ENCODE data around the gene IFIT1B.
"Not testable (repeated sequence)": the region's sequence is repeated elsewhere in the genome, so short reads cannot be mapped to it uniquely, and the experiment has no call there.

IFIT1B gene, protein sequence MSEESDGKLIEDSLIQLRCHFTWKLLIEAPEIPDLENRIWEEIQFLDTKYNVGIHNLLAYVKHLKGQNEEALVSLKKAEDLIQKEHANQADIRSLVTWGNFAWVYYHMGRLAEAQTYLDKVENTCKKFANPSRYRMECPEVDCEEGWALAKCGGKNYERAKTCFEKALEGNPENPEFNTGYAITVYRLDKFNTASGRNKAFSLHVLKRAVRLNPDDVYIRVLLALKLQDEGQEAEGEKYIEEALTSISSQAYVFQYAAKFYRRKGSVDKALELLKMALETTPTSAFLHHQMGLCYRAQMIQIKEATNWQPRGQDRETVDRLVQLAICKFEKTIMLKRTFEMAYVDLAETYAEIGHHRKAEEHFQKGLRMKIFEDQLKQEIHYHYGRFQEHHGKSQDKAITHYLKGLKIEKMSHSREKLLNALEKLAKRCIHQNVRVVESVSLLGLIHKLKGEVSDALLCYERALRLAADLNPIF

DNA sequence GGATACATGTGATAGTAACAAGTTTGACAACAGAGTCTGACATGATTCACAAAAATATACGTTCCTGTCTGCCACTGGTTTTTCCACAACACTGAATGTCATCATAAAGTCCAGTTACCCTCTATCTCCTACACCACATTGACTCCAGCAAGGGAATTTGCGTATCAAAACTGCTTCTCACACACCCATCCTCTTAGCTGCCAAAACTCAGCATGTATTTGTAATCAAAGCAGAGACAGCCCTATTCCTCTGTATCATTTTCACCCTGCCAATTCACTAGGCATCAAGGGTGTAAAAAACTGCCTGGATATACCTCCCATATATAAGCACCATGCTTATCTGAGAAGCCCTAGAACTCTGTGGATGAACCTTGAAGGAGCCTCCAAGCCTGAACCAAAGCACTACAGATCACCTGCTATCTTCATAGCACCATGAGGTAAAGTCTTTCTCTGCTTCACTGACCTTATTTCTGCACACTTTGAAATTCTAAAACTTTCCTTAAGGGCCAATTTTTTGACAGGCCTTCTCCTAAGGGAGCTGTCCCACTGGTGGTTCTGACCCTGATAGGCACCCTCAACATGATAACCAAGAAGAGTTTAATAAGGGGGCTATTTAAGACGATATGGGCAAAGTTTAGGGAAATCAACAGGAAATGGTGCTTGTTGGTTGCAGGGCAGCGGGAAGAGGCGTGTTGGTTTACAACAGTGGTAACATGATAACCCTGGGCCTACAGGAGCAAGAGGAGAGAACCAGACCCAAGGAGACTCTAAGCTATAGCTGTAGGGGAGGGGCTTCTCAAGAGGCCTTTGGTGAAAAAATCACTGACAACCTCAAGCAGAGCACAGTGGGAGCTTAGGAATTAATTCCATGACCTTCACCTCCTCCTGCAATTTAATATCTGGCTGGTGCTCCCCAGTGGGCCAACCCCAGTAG lies at the start of gene IFIT1B:
Gene IFIT1B, plus strand, starts transcription at position 352 of the 933 bp plus-strand sequence. Its CDS starts 80 bp downstream, at position 432.
- DNase-seq: no peak

GRCh38 chr10:89329151-89329550 lies 48.7 kb upstream of the IFIT1B start:
- DNase-seq: no peak

GRCh38 chr10:89330014-89330413 lies 47.8 kb upstream of the IFIT1B start:
- not testable (repeated sequence) for DNase-seq

- DNase-seq: no peak
These were observed 47.2 kb upstream of the IFIT1B start for GRCh38 chr10:89330537-89331212.

GRCh38 chr10:89331487-89332122 lies 46.3 kb upstream of the IFIT1B start:
- not testable (repeated sequence) for DNase-seq

- no peak for DNase-seq
These were observed 45.7 kb upstream of the IFIT1B start for GRCh38 chr10:89332123-89332633.

GRCh38 chr10:89335226-89335625 lies 42.6 kb upstream of the IFIT1B start:
- DNase-seq: no peak

DNA sequence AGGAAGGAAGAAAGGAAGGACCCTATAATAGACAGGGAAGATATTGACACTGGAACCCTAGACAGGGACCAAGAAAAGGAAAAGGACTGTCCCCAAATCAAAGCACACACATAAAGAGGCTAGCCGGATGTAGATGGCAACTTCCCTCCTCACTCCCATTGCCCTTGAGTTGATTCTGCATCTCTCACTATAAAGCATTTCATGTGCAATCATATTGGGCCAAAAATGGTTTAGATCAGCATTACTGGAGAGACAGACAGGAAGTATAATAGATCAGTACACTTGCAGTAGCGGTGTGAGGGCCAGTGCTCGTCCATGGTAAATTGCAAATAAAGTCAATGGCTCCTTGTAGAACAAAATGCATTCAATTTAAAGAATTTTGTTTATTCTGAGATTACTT lies 41.6 kb upstream of the IFIT1B start:
- DNase-seq: no peak

DNA sequence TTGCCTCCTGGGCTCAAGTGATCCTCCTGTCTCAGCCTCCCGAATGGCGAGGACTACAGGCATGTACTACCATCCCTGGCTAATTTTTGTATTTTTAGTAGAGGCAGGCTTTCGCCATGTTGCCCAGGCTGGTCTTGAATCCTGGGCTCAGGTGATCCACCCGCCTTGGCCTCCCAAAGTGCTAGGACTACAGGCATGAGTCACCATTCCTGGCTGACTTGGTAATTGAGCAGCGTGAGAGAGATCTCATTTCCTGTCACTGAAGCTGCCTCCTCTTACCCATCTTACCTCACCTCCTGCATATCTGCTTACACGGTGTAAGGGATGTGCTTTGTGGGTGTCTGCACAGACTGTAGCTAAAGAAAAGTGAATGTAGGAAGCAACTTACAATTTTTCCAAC lies 40.4 kb upstream of the IFIT1B start:
- DNase-seq: peak; percentile 38

DNA sequence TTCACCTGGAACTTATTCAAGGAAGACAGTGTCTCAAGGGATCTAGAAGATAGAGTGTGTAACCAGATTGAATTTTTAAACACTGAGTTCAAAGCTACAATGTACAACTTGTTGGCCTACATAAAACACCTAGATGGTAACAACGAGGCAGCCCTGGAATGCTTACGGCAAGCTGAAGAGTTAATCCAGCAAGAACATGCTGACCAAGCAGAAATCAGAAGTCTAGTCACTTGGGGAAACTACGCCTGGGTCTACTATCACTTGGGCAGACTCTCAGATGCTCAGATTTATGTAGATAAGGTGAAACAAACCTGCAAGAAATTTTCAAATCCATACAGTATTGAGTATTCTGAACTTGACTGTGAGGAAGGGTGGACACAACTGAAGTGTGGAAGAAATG lies 39.1 kb upstream of the IFIT1B start:
- no peak for DNase-seq

DNA sequence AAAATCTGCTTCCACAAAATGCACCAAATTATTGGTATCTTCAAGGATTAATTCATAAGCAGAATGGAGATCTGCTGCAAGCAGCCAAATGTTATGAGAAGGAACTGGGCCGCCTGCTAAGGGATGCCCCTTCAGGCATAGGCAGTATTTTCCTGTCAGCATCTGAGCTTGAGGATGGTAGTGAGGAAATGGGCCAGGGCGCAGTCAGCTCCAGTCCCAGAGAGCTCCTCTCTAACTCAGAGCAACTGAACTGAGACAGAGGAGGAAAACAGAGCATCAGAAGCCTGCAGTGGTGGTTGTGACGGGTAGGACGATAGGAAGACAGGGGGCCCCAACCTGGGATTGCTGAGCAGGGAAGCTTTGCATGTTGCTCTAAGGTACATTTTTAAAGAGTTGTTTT lies 38.0 kb upstream of the IFIT1B start:
- DNase-seq: no peak

DNA sequence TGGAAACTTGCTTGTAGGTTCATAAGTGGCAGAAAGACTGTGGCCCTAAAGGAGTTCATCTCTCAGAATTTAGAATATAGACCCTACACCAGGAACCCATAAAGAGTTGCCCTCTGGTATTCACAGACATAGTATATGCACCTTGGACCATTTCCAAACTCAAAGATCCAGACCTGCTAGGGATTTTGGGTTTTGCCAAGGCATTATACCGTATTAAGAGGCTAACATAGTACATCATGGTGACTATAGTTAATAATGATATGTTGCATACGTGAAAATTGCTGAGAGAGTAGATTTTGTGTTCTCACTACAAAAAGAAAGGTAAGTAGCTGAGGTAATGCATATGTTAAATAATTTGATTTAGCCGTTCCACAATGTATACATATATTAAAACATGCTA lies 36.2 kb upstream of the IFIT1B start:
- DNase-seq: no peak

- no peak for DNase-seq
These were observed 35.5 kb upstream of the IFIT1B start for GRCh38 chr10:89342206-89342958.

GRCh38 chr10:89343089-89343767 lies 34.6 kb upstream of the IFIT1B start:
- no peak for DNase-seq

DNA sequence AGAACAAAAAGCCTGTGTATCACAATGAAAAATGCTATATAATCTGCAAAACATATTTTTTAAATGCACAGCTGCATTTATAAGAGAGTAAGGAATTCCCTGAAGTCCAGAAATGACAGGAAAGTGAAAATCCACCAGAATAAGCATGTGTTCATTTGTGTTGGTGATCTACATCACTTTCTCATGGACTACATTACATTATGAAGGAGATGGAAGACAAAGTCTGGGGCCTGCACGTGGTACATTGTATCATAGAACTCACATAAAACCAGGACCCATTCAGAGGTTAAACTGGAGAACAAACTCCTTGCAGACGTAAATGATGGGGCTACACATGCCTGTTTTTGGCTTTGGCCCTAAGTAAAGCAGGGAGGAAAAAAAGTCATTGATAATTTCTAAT lies 33.7 kb upstream of the IFIT1B start:
- no peak for DNase-seq

GRCh38 chr10:89345367-89346000 lies 32.4 kb upstream of the IFIT1B start:
- DNase-seq: no peak

GRCh38 chr10:89346405-89347254 lies 31.2 kb upstream of the IFIT1B start:
- no peak for DNase-seq

DNA sequence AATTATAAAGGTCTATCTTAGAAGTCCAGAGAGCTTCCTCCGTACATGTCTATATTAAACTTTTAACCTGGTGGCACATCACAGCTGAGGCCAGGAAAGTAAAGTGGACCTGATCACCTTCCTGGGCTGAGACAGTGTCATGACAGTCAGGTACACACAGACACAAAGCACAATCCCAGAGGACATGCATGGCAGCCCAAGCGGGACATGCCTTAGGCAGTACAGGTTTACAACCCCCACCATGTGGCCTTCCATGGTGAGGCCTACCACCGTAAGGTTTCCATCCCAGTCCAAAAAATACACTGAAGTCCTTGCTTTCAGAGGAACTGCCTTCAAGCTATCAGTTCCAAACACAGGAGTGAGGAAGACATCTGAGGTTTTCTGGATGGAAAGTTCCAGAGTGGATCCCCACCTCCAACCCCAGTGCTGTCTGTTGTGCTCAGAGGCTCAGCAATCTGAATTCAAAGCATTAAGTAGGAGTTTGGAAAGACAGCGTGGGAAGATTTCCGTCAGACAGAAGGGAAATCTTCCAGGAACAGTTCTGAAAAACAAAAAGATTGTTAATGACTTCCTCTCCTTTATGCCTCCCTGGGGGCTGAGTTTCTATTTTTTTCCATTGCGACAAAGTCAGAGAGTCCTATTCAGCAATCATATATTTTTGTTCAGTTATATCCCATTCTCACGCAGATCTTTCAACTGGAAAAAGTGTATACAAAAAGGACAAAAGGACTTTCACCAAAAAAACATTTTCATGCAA lies 30.0 kb upstream of the IFIT1B start:
- DNase-seq: no peak

GRCh38 chr10:89348481-89348880 lies 29.4 kb upstream of the IFIT1B start:
- DNase-seq: no peak
